ENCODE data around the gene SARS1.

- TF ChIP-seq CTCF (IDR thresholded peaks at IDR 0.05) (no peak), POLR2A (IDR thresholded peaks at IDR 0.05) (no peak)
Observed at GRCh38 chr1:109188200-109188599, 25.5 kb upstream of the SARS1 start.

Measured in thyroid gland (tissue), 4 donors.